IPS-NIHi7 (cell line): ENCODE results near the gene ZGPAT.

Source experiments
- DNase-seq: peaks from one replicate; pipeline ENCODE4 v3.0.0; 2012; ENCODE audit warnings: mixed read lengths; ENCODE audit errors: extremely low spot score

ZGPAT gene

DNA sequence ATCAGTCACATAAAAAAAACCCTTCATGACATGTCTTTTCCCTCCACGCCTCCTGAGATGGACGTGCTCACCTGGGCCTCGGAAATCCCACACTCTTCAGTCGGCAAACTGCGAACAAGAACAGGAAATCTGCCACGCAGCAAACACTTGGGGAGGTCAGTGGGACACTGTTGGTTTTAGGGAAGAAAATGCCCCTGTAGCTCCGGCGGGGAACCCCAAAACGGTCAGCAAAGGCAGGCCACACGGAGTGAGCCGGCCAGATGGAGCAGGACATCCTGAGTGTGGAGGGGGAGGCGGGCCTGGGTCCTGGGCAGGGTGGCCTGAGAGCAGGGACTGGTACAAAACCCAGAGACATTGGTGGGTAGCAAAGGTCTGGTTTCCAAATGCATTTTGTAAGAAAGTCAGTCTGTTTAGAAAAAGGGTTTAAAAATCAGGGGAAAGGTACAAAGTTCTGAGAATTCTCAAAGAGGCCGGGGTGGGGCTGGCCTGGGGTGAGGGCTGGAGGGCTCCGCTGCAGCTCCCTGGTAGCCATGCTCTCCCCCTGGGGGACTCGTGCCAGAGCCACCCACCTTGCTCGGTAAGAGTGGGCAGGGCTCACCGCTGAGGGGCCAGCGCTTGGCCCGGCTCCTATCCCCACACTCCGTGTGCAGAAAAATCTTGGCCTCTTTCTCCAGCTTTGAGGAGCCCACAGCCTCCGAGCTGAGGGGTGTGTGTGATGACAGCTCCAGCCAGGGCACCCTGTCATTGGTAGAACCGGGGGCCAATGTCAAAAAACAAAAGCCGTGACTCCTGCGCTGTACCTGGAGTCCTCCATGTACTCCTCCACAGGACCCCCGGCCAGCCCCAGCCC is 37.0 kb downstream of the ZGPAT start:
- DNase-seq, result no peak

DNA sequence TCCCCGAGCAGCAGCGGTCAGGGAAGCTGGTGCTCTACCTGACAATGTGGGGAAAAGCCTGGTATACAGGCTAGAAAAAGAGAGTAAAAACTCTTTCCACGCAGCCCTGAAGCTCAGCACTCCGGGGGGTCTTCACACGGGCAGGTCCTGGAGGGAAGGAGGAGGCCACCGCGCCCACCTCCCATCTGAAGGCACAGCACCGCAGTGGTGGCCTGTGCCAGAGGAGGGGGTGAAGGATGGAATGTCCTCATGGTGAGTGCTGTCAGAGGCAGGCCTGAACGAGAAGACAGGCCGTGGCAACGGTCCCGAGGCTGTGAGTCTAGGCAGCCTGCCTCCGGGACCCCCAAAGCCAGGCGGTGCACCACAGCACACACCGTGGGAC is 37.6 kb downstream of the ZGPAT start:
- no peak for DNase-seq

DNA sequence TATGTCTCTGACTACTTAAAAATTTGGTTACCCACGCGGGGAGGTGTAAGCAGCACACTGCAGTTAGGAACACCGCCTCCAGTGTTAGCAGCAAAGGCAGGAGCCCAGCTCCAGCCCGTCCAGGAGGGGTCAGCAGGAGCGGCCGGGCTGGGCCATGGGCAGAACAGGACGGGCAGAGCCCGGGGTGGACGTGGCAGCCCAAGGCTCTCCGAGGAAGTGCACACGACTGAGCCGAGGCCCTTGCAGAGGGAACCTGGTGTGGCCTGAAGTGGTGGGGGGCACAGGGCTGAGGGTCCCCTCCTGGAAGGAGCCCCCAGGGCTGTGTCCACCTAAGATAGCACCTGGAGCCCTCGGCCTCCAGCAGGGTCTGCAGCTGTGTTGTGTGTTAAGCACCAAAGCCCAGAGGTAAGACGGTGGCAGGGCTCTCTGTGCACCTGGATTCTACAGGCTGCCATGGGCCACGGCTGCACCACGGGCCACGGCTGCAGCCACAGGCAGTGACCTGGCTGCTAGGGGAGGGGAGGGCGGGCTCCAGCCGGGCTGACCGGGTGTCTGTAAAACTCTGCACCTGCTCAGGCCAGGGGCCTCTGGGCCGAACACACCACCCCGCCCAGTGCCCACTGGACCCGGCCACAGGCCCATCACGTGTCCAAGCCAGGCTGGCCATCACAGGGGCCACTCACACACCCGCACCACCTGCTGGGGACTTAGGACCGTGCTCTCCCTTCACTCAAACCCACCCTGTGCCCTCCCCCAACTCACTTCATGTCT is 38.3 kb downstream of the ZGPAT start:
- DNase-seq, result no peak

DNA sequence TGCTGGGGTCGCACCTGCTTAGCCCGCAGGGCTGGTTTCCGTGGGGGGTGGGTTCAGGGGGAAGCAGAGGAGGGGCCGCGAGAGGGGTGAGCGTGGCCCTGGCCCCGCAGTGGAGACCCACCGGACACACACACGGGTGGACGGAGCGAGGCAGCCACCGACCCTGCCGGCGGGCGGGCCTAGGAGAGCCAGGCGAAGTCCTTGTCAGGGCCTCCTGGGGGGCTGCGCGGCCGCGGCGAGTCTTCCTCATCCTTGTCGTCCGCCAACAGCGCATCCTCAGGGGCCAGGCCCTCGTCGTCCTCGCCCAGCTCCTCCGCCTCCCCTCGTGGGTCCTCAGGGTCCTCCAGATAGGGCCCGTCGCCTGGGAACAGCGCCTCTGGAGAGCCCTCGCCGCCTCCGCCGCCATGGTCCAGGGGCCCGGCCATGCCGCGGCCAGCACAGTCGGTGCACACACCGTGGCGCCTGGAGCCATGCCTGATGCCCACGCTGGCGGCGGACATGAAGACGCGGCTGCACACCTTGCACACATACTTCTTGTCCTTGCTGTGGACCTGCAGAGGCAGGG is 39.0 kb downstream of the ZGPAT start:
- no peak for DNase-seq

DNA sequence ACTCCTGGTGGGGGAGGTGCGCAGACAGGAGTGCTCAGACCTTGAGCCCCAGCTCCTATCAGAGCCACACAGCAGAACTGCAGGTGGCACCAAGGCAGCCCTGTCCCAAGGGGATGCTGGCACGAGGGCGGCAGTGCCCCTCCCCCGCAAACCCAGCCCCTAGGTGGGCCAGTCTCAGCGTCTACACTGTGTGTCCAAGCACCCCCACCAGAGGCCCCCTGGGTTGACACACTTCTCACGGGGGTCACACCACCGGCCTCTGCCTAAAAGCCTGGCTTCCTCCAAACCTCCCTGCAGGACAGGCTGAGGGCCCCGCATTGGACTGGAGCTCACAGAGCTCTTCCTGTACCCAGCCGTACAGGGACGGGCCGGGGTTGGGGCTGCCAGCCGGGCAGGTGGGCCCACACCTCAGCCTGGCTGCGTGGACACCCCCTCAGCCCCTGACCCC is 39.8 kb downstream of the ZGPAT start:
- DNase-seq, result no peak

DNA sequence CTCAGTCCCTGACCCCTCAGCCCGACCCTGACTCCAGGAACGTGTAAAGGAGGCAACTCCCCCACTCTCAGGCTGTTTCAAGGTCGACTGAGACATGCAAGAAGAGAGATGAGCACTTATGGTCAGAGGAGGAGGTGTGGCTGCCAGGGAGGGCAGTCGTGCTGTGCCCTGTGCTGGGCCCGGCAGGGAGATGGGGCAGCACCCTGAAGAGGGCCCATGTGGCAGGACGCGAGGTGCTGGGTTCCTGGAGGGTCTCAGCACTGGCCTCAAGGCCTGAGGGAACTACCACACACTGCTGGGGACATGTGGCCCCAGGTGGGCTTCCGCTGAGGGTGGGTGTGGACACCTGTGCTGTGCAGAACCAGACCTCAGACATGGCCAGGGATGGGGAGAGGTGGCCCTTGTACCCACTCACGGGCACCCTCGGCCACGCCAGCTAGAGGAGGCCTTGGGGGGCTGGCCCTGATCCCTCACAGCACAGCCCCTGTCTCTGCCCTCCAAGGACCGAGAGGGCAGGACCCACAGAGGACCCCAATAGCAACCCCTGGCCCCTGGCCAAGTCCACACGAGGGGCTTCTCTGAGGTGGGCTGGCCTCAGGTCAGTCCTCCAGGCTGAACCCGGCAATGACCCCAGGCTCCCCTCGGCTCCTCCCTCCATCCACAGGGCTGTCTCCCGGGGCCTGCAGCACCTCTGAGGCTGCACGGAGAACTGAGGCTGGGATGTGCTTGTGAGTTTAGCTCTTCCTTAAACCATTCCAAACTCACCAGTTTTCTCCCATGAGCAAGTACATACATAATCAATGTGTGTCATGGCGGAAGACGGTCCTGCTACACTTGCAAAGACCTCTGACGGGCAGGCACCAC is 40.5 kb downstream of the ZGPAT start:
- DNase-seq, result no peak

DNA sequence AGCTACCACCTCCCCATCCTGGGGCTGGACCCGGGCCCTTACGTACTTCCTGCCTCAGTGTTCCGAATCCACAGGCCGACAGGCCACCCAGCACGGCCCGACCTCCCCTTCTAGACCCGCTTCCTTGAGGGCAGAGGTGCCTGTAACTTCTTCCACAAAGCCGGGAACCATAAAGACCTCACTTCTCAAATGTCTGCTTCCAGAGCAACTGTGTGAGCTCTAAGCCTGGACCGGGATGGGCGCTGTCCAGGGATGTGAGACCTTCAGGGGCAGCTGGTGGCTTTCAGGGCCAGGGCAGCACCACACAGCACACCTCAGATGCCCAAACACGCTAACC is 41.1 kb downstream of the ZGPAT start:
- DNase-seq, result no peak

DNA sequence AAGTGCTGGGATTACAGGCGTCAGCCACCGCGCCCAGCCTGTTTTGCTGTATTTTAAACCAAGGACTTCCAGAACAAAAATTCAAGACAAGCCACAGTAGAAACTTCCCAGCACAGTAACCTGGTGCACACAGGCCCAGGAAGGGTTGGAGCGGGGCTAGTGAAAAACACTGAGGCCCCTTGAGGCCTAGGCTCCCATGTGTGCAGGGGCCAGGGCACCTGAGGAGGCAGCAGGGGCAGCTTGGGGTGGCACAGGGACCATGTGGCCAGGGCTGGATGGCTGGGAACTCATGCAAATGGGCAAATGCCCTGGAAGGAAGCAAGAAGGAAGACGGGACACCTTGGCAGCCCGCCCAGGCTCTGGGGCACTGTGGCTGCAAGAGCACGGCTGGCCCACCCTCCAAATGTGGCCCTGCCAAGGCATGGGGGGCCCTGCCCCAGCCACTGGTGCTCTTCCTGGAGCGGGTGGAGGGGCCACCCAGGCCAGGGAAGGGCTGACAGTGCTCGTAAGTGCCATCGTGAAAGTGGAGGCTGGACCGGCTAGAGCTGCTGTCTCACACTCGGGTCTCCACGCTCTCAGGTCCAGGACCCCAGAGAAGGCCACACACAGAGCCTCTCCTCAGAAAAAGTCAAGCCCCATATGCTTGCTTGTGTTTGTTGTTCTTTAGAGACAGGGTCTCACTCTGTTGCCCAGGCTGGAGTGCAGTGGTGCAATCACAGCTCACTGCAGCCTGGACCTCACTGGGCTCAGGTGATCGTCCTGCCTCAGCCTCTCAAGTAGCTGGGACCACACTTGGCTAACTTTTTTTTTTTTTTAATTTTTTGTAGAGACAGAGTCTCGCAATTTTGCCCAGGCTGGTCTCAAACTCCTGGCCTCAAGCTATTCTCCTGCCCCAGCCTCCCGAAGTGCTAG is 42.0 kb downstream of the ZGPAT start:
- DNase-seq, result no peak

DNA sequence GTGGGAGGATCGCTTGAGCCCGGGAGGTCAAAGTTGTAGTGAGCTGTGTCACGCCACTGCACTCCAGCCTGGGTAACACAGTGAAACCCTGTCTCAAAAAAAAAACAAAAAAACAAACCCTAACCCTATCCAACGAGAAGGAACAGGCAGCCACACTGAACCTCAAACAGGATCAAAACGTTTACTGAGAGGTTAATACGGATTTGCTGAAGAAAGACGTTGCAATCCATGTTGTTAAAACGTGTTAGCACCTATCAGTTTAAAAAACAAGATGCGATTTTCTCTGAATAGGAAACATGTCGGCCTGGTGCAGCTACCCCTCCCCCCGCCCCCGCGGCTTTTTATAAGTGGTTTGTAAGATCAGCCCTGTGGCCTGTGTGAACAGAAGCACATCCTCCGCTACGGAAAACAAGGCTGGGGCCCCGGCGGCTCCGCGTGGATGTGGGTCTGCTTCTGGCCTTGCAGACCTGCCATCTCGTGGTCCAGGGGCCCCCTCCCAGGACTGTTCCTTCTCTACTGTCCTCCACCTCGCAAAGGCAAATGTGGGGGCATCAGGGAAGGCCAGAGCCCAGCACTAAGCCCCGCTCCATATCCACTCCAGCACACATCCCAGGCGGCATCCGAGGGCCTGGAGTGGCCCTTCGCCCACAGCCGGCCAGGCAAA is 43.1 kb downstream of the ZGPAT start:
- DNase-seq, result no peak

DNA sequence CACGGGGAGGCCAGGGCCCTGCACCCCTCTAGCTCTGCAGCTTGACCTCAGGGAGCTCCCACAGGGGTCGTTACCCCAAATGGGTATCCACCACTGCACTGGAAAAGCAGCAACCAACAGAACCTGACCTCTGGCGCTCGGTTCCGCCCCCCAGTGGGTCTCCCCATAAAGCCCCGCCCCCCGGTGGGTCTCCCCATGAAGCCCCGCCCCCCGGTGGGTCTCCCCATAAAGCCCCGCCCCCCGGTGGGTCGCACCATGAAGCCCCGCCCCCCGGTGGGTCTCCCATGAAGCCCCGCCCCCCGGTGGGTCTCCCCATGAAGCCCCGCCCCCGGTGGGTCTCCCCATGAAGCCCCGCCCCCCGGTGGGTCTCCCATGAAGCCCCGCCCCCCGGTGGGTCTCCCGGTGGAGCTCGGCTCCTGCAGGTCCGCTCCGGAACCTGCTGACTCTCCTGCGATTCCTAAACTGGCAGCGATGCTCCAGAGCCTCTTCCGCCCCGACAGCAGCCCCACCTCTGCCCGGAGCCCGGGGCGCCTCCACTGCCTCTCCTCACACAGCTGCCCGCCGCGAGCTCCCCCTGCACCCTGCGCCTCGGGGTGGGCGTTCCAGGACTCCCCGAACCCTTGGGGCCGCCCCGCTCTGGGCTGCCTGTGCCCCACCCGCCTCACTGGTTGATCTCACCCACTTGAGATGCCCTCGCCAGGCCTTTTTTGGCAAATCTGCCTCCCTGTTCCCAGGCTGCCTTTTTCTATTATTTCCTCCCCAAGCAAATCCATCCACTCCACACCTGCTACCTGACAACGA is 43.8 kb downstream of the ZGPAT start:
- DNase-seq, result no peak

DNA sequence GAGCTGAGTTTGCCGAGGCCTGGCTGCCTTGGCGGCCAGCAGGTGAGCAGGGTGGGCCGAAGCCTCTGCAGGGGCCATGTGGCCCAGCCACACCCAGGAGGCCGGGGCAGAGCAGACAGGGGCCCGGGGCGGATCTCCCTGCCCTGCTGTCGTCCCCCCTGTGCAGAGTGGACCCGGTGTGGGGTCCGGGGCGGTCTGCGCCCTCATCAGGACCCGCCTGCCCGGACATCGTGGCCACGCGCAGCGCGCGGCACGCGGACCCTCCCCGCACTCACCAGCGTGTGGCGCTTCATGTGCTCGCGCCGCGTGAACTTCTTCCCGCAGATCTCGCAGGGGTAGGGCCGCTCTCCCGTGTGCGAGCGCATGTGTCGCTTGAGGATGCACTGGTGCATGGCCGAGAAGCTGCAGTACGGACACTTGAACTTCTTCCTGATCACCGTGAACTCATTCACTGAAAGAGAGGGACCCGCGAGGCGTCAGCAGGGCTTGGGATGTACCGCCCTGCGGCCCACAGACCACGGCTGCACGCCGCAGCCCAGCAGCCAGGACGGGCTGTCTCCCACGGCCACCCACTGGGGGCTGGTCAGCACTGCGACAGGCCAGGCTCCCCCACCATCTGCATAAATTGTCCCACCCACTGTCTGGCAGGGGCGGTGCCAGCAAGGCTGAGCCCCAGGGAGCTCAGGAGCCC is 44.7 kb downstream of the ZGPAT start:
- no peak for DNase-seq

DNA sequence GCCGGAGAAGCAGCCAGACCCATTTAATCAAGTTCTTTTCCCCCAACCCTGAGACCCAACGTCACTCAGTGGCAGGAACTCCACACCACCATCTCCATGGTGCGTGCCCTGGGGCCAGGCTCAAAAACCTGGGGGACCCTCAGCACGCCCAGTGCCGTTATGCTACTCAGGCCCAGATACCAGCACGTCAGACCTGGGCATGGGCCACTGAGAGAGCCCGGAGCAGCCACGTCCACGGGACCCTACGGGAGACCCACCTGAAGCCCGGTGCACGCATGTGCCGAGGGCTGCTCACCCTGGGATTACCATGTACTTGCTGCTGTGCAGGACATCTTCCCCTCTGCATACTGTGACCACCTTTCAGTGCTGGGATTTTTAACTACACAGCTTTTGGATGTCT is 45.5 kb downstream of the ZGPAT start:
- DNase-seq, result no peak

DNA sequence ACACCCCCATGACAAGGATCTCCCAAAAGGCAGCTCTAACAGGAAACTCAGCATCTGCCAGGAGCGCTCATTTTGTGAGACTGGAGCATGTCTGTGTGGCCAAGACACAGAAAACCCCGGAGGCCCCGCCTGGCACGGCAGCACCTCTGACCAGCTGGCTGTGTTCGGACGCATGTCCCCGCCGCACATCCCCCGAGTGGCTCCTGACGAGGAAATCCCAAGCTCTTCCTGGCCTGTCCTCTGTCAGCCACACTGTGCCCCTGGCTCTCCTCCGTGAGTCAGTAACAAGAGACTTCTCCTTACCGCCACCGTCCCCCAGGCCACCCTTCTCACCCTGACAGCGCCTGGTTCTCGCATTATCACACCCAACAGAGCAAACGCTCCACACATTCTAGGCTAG is 46.2 kb downstream of the ZGPAT start:
- DNase-seq, result no peak

DNA sequence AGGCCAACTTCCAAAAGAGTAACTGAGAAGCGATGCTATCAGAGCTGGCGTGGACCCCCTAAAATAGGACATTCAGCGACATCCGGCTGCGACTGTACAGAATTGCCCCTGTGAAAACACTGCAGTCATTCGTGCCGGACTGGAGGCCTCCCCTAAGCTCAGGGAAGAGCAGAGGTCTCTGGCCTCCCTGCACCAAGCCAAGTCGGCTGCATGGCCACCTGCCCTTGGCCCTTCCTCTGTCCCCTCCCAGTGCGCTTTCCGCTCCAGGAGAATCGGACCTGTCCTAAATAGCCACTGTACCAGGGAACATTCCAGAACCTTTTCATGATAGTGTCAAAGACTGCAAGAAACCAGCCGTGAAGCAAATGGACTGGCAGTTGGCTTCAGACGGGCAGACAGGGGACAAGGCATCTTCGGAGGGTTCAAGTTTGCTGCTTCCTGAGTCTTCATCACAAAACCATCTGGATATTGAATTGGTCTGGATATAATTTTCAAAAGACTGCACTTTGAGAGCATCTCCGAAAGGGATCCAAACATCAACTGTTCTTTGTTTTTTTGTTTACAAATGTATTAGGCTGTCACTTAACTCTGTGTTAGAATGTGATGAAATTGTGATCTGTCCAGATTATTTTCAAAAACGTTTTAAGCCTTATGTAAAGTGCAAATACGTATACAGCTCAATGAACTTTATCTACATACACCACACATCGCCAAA is 48.3 kb downstream of the ZGPAT start:
- DNase-seq, result no peak

DNA sequence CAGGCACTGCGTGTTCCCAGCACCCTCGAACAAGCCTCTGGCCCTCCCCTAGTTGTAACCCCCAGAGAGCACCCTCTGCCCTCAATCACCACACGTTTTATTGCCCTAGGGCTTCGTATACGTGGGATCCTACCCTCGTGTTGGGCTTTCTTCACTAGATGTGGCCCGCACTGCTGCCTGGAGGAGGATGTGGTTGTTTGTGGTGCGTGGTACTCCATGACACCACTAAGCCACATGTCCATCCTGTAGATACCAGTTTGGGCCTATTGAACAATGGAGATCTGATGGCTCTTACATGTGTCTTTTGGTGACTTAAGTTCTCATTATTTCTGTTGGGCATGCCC is 48.8 kb downstream of the ZGPAT start:
- no peak for DNase-seq

DNA sequence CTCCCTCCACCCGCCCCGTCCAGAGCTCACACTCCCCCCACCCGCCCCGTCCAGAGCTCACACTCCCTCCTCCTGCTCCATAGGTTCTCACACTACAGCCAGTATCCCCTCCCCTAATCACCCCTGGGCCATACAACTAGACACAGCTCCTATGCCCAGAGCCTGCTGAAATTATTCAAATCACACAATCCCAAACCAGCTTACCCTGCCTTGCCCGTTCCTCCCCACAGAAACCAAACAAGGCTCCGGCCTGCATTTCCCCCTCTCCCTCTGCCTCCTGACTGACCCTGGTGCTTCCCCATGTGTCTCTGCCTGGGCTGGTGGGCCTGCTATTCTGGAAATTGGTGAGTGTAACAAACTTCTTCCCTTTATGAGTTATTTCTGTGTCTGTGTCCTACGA is 50.3 kb downstream of the ZGPAT start:
- DNase-seq, result no peak

DNA sequence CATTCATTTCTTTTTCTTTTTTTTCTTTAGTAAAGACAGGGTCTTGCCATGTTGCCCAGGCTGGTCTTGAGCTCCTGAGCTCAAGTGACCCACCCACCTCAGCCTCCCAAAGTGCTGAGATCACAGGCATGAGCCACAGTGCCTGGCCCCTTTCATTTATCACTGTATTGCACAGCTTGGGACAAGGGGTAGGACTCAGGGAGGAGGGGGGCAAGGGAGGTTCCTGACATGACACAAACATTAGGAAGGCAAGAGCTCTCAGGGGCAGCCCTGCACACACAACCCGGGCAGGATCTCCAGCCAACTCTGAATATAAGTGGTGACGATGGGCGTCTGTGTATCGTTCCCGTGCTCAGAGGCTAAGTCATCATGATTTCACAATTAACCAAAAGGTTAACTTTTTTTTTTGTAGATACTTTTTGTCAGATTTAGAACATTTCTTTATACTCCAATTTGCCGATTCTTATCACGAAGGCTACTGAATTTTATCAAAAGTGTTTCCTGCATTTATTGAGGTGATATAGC is 51.6 kb downstream of the ZGPAT start:
- no peak for DNase-seq
